Nephron progenitor cell (in vitro differentiated cells): ENCODE data around the gene DNAI7.

Experiments
- DNase-seq: peaks from one replicate; pipeline ENCODE4 v3.0.0; 2021
- H3K27ac Mint-ChIP-seq: 2 replicates; pipeline ENCODE4 v1.8.0; 2021; ENCODE audit warnings: mild to moderate bottlenecking, moderate library complexity, mixed read lengths
- H3K27me3 Mint-ChIP-seq: 2 replicates; pipeline ENCODE4 v1.8.0; 2021; ENCODE audit warnings: mild to moderate bottlenecking, low read depth, mixed read lengths; ENCODE audit not compliant: poor library complexity
- H3K36me3 Mint-ChIP-seq: 2 replicates; pipeline ENCODE4 v1.8.0; 2021; ENCODE audit warnings: low read depth, mixed read lengths
- H3K4me1 Mint-ChIP-seq: 2 replicates; pipeline ENCODE4 v1.8.0; 2021; ENCODE audit warnings: mixed read lengths
- H3K4me3 Mint-ChIP-seq: 2 replicates; pipeline ENCODE4 v1.8.0; 2021; ENCODE audit warnings: mild to moderate bottlenecking, moderate library complexity, mixed read lengths
- H3K9me3 Mint-ChIP-seq: 2 replicates; pipeline ENCODE4 v1.8.0; 2021; ENCODE audit warnings: mild to moderate bottlenecking, moderate library complexity, mixed read lengths
- TF ChIP-seq, protein P1 (sequence below): fragments of 200-600 bp; sonication (generic); IDR thresholded peaks from 2 replicates; pipeline ENCODE4 v1.5.0; 2021; ENCODE audit warnings: antibody characterized with exemption

The DNAI7 gene

DNA sequence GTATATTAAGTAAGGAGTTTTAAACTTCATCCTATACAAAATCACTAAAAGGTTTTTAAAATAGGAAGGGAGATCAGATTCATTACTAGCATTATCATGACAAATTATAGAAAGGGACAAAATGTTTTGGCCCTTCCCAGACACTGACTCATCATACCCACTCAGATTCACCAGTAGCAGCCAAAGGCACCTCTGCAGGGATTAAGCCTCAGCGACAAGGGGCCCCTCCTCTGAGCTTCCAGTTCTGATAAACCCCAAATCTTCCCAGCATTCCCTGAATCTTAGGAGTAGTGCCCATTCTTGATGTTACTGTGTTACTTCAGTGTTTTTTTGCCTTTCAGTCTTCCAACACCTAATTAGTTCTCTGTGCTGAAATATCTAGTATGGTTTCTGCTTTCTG is 41.2 kb upstream of the DNAI7 start:
- H3K36me3 Mint-ChIP-seq, result peaks cover 40% of the 10 kb centered on the region
- no peak overlapping the region for H3K27ac Mint-ChIP-seq
- DNase-seq, result no peak
- H3K4me1 Mint-ChIP-seq, result no peaks in the 10 kb centered on the region
- H3K4me3 Mint-ChIP-seq, result no peak overlapping the region
- H3K9me3 Mint-ChIP-seq, result no peaks in the 10 kb centered on the region
- H3K27me3 Mint-ChIP-seq, result no peaks in the 10 kb centered on the region
- TF ChIP-seq, protein P1, sequence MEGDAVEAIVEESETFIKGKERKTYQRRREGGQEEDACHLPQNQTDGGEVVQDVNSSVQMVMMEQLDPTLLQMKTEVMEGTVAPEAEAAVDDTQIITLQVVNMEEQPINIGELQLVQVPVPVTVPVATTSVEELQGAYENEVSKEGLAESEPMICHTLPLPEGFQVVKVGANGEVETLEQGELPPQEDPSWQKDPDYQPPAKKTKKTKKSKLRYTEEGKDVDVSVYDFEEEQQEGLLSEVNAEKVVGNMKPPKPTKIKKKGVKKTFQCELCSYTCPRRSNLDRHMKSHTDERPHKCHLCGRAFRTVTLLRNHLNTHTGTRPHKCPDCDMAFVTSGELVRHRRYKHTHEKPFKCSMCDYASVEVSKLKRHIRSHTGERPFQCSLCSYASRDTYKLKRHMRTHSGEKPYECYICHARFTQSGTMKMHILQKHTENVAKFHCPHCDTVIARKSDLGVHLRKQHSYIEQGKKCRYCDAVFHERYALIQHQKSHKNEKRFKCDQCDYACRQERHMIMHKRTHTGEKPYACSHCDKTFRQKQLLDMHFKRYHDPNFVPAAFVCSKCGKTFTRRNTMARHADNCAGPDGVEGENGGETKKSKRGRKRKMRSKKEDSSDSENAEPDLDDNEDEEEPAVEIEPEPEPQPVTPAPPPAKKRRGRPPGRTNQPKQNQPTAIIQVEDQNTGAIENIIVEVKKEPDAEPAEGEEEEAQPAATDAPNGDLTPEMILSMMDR, result no peak

DNA sequence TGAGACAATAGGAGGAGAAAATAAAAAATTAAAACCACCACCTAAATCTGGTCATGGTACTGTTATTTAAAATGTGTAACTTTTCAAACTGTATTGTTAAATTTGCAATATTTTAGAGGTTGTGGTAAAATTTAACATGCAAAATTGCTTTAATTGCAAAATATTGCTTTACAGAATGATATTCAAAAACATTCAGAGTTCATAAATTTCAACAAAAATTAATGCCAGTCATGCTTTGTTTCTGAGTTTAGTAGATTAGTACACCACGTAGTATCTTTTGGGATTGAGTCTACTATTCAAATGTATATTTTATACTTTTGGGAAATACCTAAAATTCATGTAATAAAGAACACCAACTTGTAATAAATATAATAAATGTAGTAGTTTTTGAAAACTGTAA is 18.4 kb upstream of the DNAI7 start:
- Mint-ChIP-seq H3K9me3 (no peaks in the 10 kb centered on the region), H3K36me3 (peaks cover 29% of the 10 kb centered on the region), H3K4me3 (no peak overlapping the region), H3K27ac (no peak overlapping the region), H3K27me3 (no peaks in the 10 kb centered on the region), H3K4me1 (no peaks in the 10 kb centered on the region)
- DNase-seq, result no peak
- TF ChIP-seq, protein P1, result no peak

DNA sequence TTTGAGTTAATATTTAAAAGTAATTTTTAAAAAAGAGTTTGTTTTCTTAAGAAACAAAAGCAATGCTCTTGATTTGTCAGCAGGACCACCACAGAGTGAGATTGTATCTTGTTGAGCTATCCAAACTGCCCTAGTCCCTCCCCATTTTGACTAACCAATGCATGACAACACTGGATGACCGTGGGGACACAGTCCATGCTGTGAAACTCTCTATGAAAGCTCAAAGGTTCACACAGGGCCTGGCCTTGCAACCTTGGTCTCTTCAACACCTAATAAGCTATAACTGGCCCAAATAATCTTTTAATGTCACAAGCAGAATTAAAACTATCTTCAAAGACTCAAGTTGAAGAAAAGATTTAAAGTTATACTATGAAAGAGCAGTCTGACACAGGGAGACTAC is 13.6 kb upstream of the DNAI7 start:
- H3K27ac Mint-ChIP-seq, result no peak overlapping the region
- no peaks in the 10 kb centered on the region for H3K27me3 Mint-ChIP-seq
- no peaks in the 10 kb centered on the region for H3K4me1 Mint-ChIP-seq
- TF ChIP-seq, protein P1, result no peak
- peaks cover 16% of the 10 kb centered on the region for H3K36me3 Mint-ChIP-seq
- H3K9me3 Mint-ChIP-seq, result no peaks in the 10 kb centered on the region
- DNase-seq, result no peak
- H3K4me3 Mint-ChIP-seq, result no peak overlapping the region

DNA sequence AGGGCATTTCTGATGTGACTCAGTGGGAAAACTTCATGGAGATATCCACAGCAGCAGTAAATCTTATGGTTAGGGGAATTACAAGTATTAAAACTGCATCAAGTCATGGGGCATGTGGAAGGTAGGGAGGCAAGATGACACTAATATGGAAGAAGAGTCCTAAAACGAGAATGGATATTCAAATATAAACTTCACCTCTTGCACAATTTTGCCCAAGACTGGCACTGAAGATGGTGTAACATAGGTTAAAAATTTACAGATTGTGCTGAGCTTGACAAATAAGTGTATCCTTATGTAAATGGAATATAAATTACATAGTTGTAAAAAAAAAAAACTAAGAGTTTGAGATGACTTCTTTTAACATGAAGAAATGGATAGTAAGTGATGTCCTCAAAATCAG is 12.9 kb upstream of the DNAI7 start:
- H3K4me3 Mint-ChIP-seq, result no peak overlapping the region
- TF ChIP-seq, protein P1, result no peak
- H3K36me3 Mint-ChIP-seq, result peaks cover 19% of the 10 kb centered on the region
- H3K9me3 Mint-ChIP-seq, result no peaks in the 10 kb centered on the region
- no peaks in the 10 kb centered on the region for H3K27me3 Mint-ChIP-seq
- no peak overlapping the region for H3K27ac Mint-ChIP-seq
- H3K4me1 Mint-ChIP-seq, result no peaks in the 10 kb centered on the region
- no peak for DNase-seq

DNA sequence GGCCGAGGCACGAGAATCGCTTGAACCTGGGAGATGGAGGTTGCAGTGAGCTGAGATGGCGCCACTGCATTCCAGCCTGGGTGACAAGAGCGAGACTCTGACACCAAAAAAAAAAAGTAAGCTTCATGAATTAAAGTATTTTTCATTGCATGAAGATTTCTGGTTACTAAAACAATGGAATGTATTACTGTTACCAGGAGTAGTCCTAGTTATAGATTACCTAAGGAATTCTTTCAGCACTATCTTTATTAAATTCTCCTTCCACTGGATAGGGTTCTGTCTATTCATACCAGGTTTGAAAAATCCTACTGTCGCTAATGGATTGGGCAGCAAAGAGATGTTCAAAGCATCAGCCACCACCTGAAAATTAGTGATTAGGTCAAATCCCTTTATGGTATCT is 12.5 kb upstream of the DNAI7 start:
- no peak for DNase-seq
- no peak overlapping the region for H3K27ac Mint-ChIP-seq
- H3K9me3 Mint-ChIP-seq, result no peaks in the 10 kb centered on the region
- peaks cover 19% of the 10 kb centered on the region for H3K36me3 Mint-ChIP-seq
- no peaks in the 10 kb centered on the region for H3K27me3 Mint-ChIP-seq
- no peaks in the 10 kb centered on the region for H3K4me1 Mint-ChIP-seq
- H3K4me3 Mint-ChIP-seq, result no peak overlapping the region
- TF ChIP-seq, protein P1, result no peak

DNA sequence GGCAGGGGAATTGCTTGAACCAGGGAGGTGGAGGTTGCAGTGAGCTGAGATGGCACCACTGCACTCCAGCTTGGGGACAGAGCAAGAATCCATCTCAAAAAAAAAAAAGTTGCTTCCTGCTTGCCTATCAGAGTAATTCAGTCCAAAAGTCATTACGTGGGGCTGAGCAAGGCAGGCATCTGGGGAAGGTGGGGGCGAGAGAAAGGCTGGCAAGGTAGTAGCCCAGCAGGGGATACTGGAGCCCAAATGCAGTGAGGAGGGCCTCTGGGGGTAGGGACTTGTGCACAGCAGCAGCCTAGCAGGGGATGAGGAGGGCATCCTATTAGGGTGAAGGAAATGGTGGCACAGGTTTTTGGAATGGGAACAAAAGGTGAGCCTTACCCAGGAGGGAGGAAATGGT is 7.2 kb upstream of the DNAI7 start:
- H3K9me3 Mint-ChIP-seq, result no peaks in the 10 kb centered on the region
- peaks cover 7% of the 10 kb centered on the region for H3K36me3 Mint-ChIP-seq
- no peak for DNase-seq
- no peak overlapping the region for H3K27ac Mint-ChIP-seq
- no peaks in the 10 kb centered on the region for H3K4me1 Mint-ChIP-seq
- TF ChIP-seq, protein P1, result no peak
- no peak overlapping the region for H3K4me3 Mint-ChIP-seq
- no peaks in the 10 kb centered on the region for H3K27me3 Mint-ChIP-seq
